Psoas muscle (tissue), 8 donors: ENCODE results near the gene WFDC13. TPM values are rescaled to one million over a fixed set of nuclear protein-coding genes. Genes with fewer than 3 reads are reported as not detected.
"Not testable (repeated sequence)": the region's sequence is repeated elsewhere in the genome, so short reads cannot be mapped to it uniquely, and the experiment has no call there.

Experiments
- ATAC-seq, 4 donors: fragments of 200-7000 bp; cut with Tn5 transposase; one replicate each; pipeline ENCODE4 v1.9.1; 2020; ENCODE audit warnings: moderate library complexity in 3 of 4, mild to moderate bottlenecking in 2 of 4
- DNase-seq, 2 donors: peaks; one replicate each; pipeline ENCODE4 v3.0.0-alpha.2; 2020
- H3K27ac ChIP-seq: fragments of 200-600 bp; one replicate; pipeline ENCODE4 v1.8.0; 2022
- H3K27me3 ChIP-seq, 3 donors: fragments of 200-600 bp in 1 of 3; one replicate each; pipeline versions ENCODE4 v1.6.1 to v1.8.0; 2013 to 2022; ENCODE audit warnings: low read length in 2 of 3, mild to moderate bottlenecking in 2 of 3, moderate library complexity in 1 of 3; ENCODE audit not compliant: insufficient read depth in 3 of 3
- H3K36me3 ChIP-seq, 2 donors: fragments of 200-600 bp in 1 of 2; one replicate each; pipeline versions ENCODE4 v1.6.1 to v1.8.0; 2013 to 2022; ENCODE audit warnings: low read depth in 1 of 2, mild to moderate bottlenecking in 1 of 2, moderate library complexity in 1 of 2; ENCODE audit not compliant: insufficient read depth in 1 of 2
- H3K4me1 ChIP-seq: fragments of 200-600 bp; one replicate; pipeline ENCODE4 v1.8.0; 2022
- H3K4me3 ChIP-seq: fragments of 200-600 bp; one replicate; pipeline ENCODE4 v1.8.0; 2022; ENCODE audit warnings: mild to moderate bottlenecking
- H3K9me3 ChIP-seq: fragments of 200-600 bp; one replicate; pipeline ENCODE4 v1.8.0; 2022
- CTCF ChIP-seq: fragments of 200-600 bp; IDR thresholded peaks from one replicate; pipeline ENCODE4 v1.8.0; 2022; ENCODE audit warnings: antibody characterized with exemption
- WGBS, 3 donors: extraction: QIAGEN DNeasy Blood & Tissue Kit; methylation state at CpG; one replicate each; pipeline versions ENCODE4 v1.1.6 to v1.1.7; 2013; 5-methylcytosine and 5-hydroxymethylcytosine counted together
- intact Hi-C, 2 donors: fragments of 100-400 bp; cut with DNase I; formaldehyde crosslinking; loops; one replicate each; pipeline versions ENCODE4 v1.11.0 to v1.14.2; 2022
- long read RNA-seq, 2 donors: library from polyadenylated mRNA; unstranded; transcript quantifications; one replicate each; pipeline ENCODE4 v2.0.0, GENCODE V29; 2021
- polyA plus RNA-seq, 3 donors: library from polyadenylated mRNA; stranded (reverse); fragments of 200-250 nt; gene quantifications; one replicate each; pipeline ENCODE4 v1.2.3, GENCODE V29; 2013
- total RNA-seq, 4 donors: library from RNA; stranded (reverse); fragmentation: NEBNext Ultra II Directional in 2 of 4; extraction: Animal tissue kit (Norgen Biotek cat#: 25700) in 2 of 4; gene quantifications; one replicate each; pipeline versions ENCODE4 v1.2.1 to v1.2.4, GENCODE V29; 2021 to 2023
- donor health status: healthy with polysubstance abuse.
- donor health status: DM: no; HTN: no; CAD: no; lungs with moderate emphysema.
- donor health status: Bipolar disorder and iron deficiency.
- donor health status: healthy.
- donor health status: DM: yes; HTN: yes; CAD: no.
- donor health status: DM: no; HTN: no; CAD: no.
- donor health status: DM: no; HTN: no; CAD: no.
- donor health status: DM: yes; HTN: yes; CAD: no.

WFDC13 gene
- total RNA-seq (not detected), polyA plus RNA-seq (not detected)
- long read RNA-seq, donor 1: 0 reads
- long read RNA-seq, donor 2: 0 reads

GRCh38 chr20:45701873-45702272 lies at the start of gene WFDC13:
Gene WFDC13, plus strand, starts transcription at chr20:45702038. Its CDS starts 86 bp downstream, at chr20:45702124.
- Histone ChIP-seq H3K4me1 (no peaks in the 10 kb centered on the region), H3K4me3 (no peak within 1 kb of the TSS), H3K36me3 (no peaks in the 10 kb centered on the region), H3K27ac (no peak within 1 kb of the TSS), H3K9me3 (no peaks in the 10 kb centered on the region), H3K27me3 (no peaks in the 10 kb centered on the region)
- no peak for ATAC-seq
- no peak for DNase-seq
- intact Hi-C loops: no loop called here
- TF ChIP-seq CTCF: no peak
- 64 to 67% (median 65%) methylated on average over 4 of the region's 4 CpGs for WGBS, 3 donors

- H3K27me3 ChIP-seq, H3K27ac ChIP-seq, H3K4me1 ChIP-seq, intact Hi-C loops, H3K9me3 ChIP-seq, H3K4me3 ChIP-seq, H3K36me3 ChIP-seq, ATAC-seq, DNase-seq: not testable (repeated sequence)
- WGBS, 3 donors: 87 to 97% (median 92%) methylated on average over 1 to 3 of the region's 3 CpGs
These were observed 44.8 kb upstream of the WFDC13 start for GRCh38 chr20:45657038-45657437.

- Histone ChIP-seq H3K9me3 (no peaks in the 10 kb centered on the region), H3K27me3 (no peaks in the 10 kb centered on the region), H3K27ac (no peak within 1 kb of the TSS), H3K4me1 (no peaks in the 10 kb centered on the region), H3K4me3 (no peak within 1 kb of the TSS), H3K36me3 (no peaks in the 10 kb centered on the region)
- no peak for DNase-seq
- WGBS, 3 donors: 71 to 88% (median 80%) methylated on average over 1 of the region's 1 CpG
- TF ChIP-seq CTCF: no peak
- intact Hi-C loops: no loop called here
- ATAC-seq: no peak
These were observed 31.7 kb upstream of the WFDC13 start, which contains the start of gene WFDC11 for GRCh38 chr20:45670139-45670538. Gene WFDC11, minus strand, starts transcription at chr20:45670239. Its CDS starts 19,639 bp downstream, at chr20:45650600.

DNA sequence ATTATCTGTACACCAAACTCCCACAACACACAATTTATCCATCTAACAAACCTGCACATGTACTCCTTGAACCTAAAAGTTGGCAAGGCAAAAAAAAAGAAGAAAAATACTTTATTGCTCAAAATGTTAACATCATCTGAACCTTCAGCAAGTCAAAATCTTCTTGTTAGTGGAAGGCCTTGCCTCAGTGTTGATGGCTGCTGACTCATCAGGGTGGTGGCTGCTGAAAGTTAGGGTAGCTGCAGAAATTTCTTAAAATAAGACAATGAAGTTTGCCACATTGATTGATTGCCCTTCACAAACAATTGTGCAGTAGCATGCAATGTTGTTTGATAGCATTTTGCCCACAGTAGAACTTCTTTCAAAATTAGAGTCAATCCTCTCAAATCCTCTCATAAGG lies 29.1 kb upstream of the WFDC13 start:
- H3K27me3 ChIP-seq: no peaks in the 10 kb centered on the region
- DNase-seq (no peak), ATAC-seq (no peak)
- H3K36me3 ChIP-seq: no peaks in the 10 kb centered on the region
- no peak overlapping the region for H3K27ac ChIP-seq
- TF ChIP-seq CTCF: no peak
- H3K4me1 ChIP-seq: no peaks in the 10 kb centered on the region
- H3K4me3 ChIP-seq: no peak overlapping the region
- H3K9me3 ChIP-seq: no peaks in the 10 kb centered on the region
- intact Hi-C loops: no loop called here

DNA sequence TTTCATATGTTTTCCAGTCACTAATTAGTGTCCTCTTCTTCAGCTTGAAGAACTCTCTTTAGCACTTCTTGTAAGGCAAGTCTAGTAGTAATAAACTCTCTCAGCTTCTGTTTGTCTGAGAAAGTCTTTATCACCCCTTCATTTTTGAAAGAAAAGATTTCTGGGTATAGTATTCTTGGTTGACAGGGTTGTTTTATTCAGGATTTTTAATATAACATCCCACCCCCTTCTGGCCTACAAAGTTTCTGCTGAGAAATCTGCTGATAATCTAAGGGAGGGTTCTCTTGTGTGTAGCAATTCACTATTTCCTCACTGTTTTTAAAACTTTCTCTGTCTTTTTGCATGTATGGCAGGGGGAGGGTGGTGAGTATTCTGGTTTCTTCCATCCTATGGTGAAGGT lies 22.2 kb upstream of the WFDC13 start:
- Histone ChIP-seq H3K4me1 (no peaks in the 10 kb centered on the region), H3K27me3 (peaks cover 0 to 2% (median 0%) of the 10 kb centered on the region in 3 donors), H3K4me3 (no peak overlapping the region), H3K9me3 (peaks cover 13% of the 10 kb centered on the region), H3K27ac (no peak overlapping the region), H3K36me3 (no peaks in the 10 kb centered on the region)
- no peak for TF ChIP-seq CTCF
- DNase-seq (no peak), ATAC-seq (no peak)
- intact Hi-C loops: no loop called here
